ENCODE results near the gene CRMP1.

DNA sequence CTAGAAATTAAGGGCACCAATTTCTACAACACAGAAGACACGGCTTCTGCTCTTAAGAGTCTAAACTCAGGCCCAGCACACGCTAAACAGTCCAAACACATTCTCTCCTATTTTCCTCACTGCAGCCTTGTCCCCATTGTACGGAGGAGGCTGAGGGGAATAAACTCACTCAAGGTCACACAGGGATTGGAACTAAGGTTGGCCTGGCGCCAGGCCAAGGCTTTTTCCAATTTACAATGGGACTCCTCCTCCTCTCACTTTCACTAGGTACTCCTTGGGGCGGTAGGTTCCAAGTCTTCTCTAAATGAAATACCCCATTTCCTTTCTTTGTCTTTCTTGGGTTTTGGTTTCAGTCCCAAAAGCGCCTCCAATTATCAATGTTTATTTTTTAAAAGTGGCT is 48.7 kb upstream of the CRMP1 start:
- TF ChIP-seq CTCF (IDR thresholded peaks at IDR 0.05) = no peak
- TF ChIP-seq POLR2AphosphoS5 (IDR thresholded peaks at IDR 0.05) = no peak
- no peak for TF ChIP-seq POLR2A (IDR thresholded peaks at IDR 0.05)
